SK-N-SH (cell line): Measurements from ENCODE around the gene PRSS23. TPM values are rescaled to one million over a fixed set of nuclear protein-coding genes. Genes with fewer than 3 reads are reported as not detected.

Experiments used
- CTCF ChIA-PET: fragments of 300-600, 350-600 bp; formaldehyde crosslinking; extraction: SDS; loops from one replicate; lab custom pipeline; 2021; lab: Yijun Ruan, JAX
- POLR2A ChIA-PET: fragments of 350-600 bp; sonication (Branson Sonifier 250); formaldehyde crosslinking; extraction: SDS; loops from one replicate; lab custom pipeline; 2020; ENCODE audit warnings: antibody characterized with exemption, inconsistent platforms; lab: Yijun Ruan, JAX
- DNase-seq: peaks from one replicate; pipeline ENCODE4 v3.0.0; 2012
- H2AFZ ChIP-seq: fragments of 200-600 bp; sonication (generic); 2 replicates; pipeline ENCODE4 v1.8.1; 2016; ENCODE audit warnings: antibody characterized with exemption, mild to moderate bottlenecking, low read depth
- H3F3A ChIP-seq: fragments of 200-600 bp; sonication (generic); replicated peaks from 2 replicates; pipeline ENCODE3; 2016; ENCODE audit warnings: antibody characterized with exemption, mild to moderate bottlenecking; ENCODE audit not compliant: insufficient read depth
- H3K27ac ChIP-seq, 2 experiments: fragments of 200-500 bp in 1 of 2; fragments of 200-600 bp in 1 of 2; sonication (Bioruptor generic) in 1 of 2; sonication (generic), shearing (Covaris generic) in 1 of 2; 2 replicates each; pipeline versions ENCODE4 v1.5.1 to v1.6.1; 2014 to 2016; ENCODE audit warnings: low read depth in 2 of 2, inconsistent platforms in 1 of 2, low read length in 1 of 2, mild to moderate bottlenecking in 1 of 2, mixed read lengths in 1 of 2
- H3K27me3 ChIP-seq: fragments of 200-600 bp; sonication (generic), shearing (Covaris generic); 2 replicates; pipeline ENCODE4 v1.6.1; 2016; ENCODE audit warnings: mixed run types; ENCODE audit not compliant: insufficient read depth
- H3K36me3 ChIP-seq, 2 experiments: fragments of 200-500 bp in 1 of 2; fragments of 200-600 bp in 1 of 2; sonication (Bioruptor generic) in 1 of 2; sonication (generic) in 1 of 2; replicated peaks in 1 of 2; 2 replicates each; pipeline versions ENCODE3 to v1.5.1; 2014 to 2016; ENCODE audit warnings: low read length in 1 of 2, mild to moderate bottlenecking in 1 of 2; ENCODE audit not compliant: insufficient read depth in 2 of 2, control insufficient read depth in 1 of 2
- H3K4me1 ChIP-seq, 2 experiments: fragments of 200-500 bp in 1 of 2; fragments of 200-600 bp in 1 of 2; sonication (Bioruptor generic) in 1 of 2; sonication (generic), shearing (Covaris generic) in 1 of 2; 2 replicates each; pipeline versions ENCODE4 v1.5.1 to v1.6.1; 2014 to 2016; ENCODE audit warnings: low read depth in 1 of 2, low read length in 1 of 2, mixed run types in 1 of 2; ENCODE audit not compliant: insufficient read depth in 2 of 2, control insufficient read depth in 1 of 2
- H3K4me2 ChIP-seq: fragments of 200-600 bp; sonication (generic), shearing (Covaris generic); 2 replicates; pipeline ENCODE4 v1.6.1; 2017; ENCODE audit warnings: mixed run types
- H3K4me3 ChIP-seq, 2 experiments: fragments of 200-500 bp in 1 of 2; fragments of 200-600 bp in 1 of 2; sonication (Bioruptor generic) in 1 of 2; sonication (generic), shearing (Covaris generic) in 1 of 2; 2 replicates each; pipeline versions ENCODE4 v1.5.1 to v1.8.1; 2014 to 2016; ENCODE audit warnings: low read depth in 2 of 2, inconsistent platforms in 1 of 2, low read length in 1 of 2, mild to moderate bottlenecking in 1 of 2, mixed read lengths in 1 of 2, moderate library complexity in 1 of 2
- H3K79me2 ChIP-seq: fragments of 200-600 bp; sonication (generic); 2 replicates; pipeline ENCODE4 v1.8.1; 2017; ENCODE audit warnings: mild to moderate bottlenecking; ENCODE audit not compliant: insufficient read depth
- H3K9ac ChIP-seq: fragments of 200-600 bp; sonication (generic); 2 replicates; pipeline ENCODE4 v1.6.1; 2017; ENCODE audit warnings: mixed run types
- H3K9me2 ChIP-seq: fragments of 200-600 bp; sonication (generic); 2 replicates; pipeline ENCODE4 v1.6.1; 2017; ENCODE audit warnings: mixed run types
- H3K9me3 ChIP-seq: fragments of 200-600 bp; sonication (generic); 2 replicates; pipeline ENCODE4 v1.6.1; 2017; ENCODE audit warnings: mixed run types, mild to moderate bottlenecking, moderate library complexity
- H4K20me1 ChIP-seq: fragments of 200-600 bp; sonication (generic); 2 replicates; pipeline ENCODE4 v1.6.1; 2017; ENCODE audit warnings: mild to moderate bottlenecking, mixed run types; ENCODE audit not compliant: insufficient read depth
- ELF1 ChIP-seq: IDR thresholded peaks from 2 replicates; pipeline ENCODE4 v1.4.0; 2012
- EP300 ChIP-seq, 2 experiments: IDR thresholded peaks; 2 replicates each; pipeline versions ENCODE4 v1.4.0 to v1.6.1; 2012; ENCODE audit warnings: borderline replicate concordance in 1 of 2, low read depth in 1 of 2, low read length in 1 of 2
- FOSL2 ChIP-seq: IDR thresholded peaks from 2 replicates; pipeline ENCODE4 v1.4.0; 2012; ENCODE audit warnings: low read depth, mild to moderate bottlenecking, moderate library complexity, borderline replicate concordance
- FOXJ3 ChIP-seq: sonication (generic); formaldehyde crosslinking; IDR thresholded peaks from 2 replicates; pipeline ENCODE4 v1.5.1; 2020; ENCODE audit warnings: mild to moderate bottlenecking, missing genetic modification reagents
- MXI1 ChIP-seq: IDR thresholded peaks from 2 replicates; pipeline ENCODE4 v1.6.1; 2012; ENCODE audit warnings: mild to moderate bottlenecking, low read depth, low read length, improper control_type of control experiment
- NFIC ChIP-seq: IDR thresholded peaks from 2 replicates; pipeline ENCODE4 v1.4.0; 2012; ENCODE audit warnings: borderline replicate concordance
- NRF1 ChIP-seq: IDR thresholded peaks from 2 replicates; pipeline ENCODE4 v1.6.1; 2012; ENCODE audit warnings: low read depth, mild to moderate bottlenecking, low read length
- RCOR1 ChIP-seq: fragments of 150-350 bp; IDR thresholded peaks from 2 replicates; pipeline ENCODE4 v1.6.1; 2017; ENCODE audit warnings: antibody characterized with exemption, low read length
- RXRA ChIP-seq: IDR thresholded peaks from 2 replicates; pipeline ENCODE4 v1.4.0; 2012; ENCODE audit warnings: low read depth, mild to moderate bottlenecking, borderline replicate concordance
- SIN3A ChIP-seq: IDR thresholded peaks from 2 replicates; pipeline ENCODE4 v1.6.1; 2012; ENCODE audit warnings: low read depth, mild to moderate bottlenecking, low read length, moderate library complexity, borderline replicate concordance
- TAF1 ChIP-seq: IDR thresholded peaks from 2 replicates; pipeline ENCODE4 v1.6.1; 2012; ENCODE audit warnings: low read depth, mild to moderate bottlenecking, low read length, moderate library complexity, borderline replicate concordance
- TCF12 ChIP-seq: IDR thresholded peaks from 2 replicates; pipeline ENCODE4 v1.4.0; 2012
- YY1 ChIP-seq: IDR thresholded peaks from 2 replicates; pipeline ENCODE4 v1.4.0; 2012; ENCODE audit warnings: low read depth, mild to moderate bottlenecking
- WGBS: methylation state at CpG from one replicate; pipeline ENCODE4 v1.1.6; 2017; ENCODE audit warnings: low lambda C conversion rate; 5-methylcytosine and 5-hydroxymethylcytosine counted together
- polyA plus RNA-seq, 3 experiments: library from polyadenylated mRNA; depleted of rRNA; stranded (reverse); fragments of >200 nt; gene quantifications; 2 replicates each; pipeline ENCODE4 v1.2.3, GENCODE V29; 2012
- TF ChIP-seq, protein P1 (sequence below): IDR thresholded peaks from 2 replicates; pipeline ENCODE4; 2012
- TF ChIP-seq, protein P2 (sequence below): fragments of 150-350 bp; IDR thresholded peaks from 2 replicates; pipeline ENCODE4 v1.6.1; 2017; ENCODE audit warnings: antibody characterized with exemption, low read length, low read depth, borderline replicate concordance
- TF ChIP-seq, protein P3 (sequence below): IDR thresholded peaks from 2 replicates; pipeline ENCODE4 v1.4.0; 2012; ENCODE audit warnings: low read depth, borderline replicate concordance

PRSS23 gene
- polyA plus RNA-seq, 1 of the 3 experiments (the other 2 are of a cell fraction): 326 TPM

DNA sequence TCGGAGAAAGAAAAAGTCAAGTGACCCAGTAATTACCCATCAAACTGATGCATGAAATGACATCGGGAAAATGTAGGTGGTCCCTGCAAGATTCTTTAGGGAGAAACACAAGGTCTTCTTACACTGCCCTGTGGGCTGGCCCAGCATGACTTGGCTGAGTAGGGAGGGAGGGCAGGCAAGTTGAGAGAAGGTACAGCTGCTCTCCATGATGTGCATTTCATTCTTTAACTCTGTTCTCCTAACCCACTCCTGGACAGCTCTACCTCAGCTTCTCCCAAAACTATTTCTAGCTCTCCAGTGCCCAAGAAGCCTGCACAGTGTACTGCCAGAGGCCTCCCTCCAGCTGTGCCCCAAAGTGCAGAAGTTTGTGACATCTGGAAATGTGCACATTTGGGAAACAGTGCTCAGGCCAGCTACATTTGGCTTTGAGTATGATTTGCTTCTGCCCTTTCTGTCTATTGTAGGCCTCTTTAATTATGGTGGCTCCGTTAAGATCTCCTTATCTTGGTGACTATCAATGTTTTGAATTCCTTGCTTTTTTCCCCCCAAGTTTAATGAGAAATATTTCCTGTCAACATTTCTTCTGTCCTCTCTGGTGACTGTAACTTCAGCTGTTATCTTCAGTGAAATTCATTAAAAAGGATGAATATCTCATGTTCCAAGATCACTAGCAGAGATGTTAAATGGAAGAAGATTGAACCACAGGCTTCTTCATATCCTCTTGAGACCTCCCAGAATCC lies 26.7 kb upstream of the PRSS23 start:
- no peaks in the 10 kb centered on the region for H3K79me2 ChIP-seq
- H3K27ac ChIP-seq: peak overlapping the region; percentile 40 to 44; a peak in 2 of 4 replicates
- no peak for DNase-seq
- peaks cover 23% of the 10 kb centered on the region for H3F3A ChIP-seq
- H3K9me3 ChIP-seq: no peaks in the 10 kb centered on the region
- H3K27me3 ChIP-seq: no peaks in the 10 kb centered on the region
- H3K9ac ChIP-seq: no peak overlapping the region
- H3K4me3 ChIP-seq: no peak overlapping the region
- H4K20me1 ChIP-seq: no peaks in the 10 kb centered on the region
- TF ChIP-seq EP300 (IDR thresholded peaks at IDR 0.05; ENCODE audit: borderline replicate concordance in 1 of 2, low read depth in 1 of 2, low read length in 1 of 2) (peak in 1 of 2 experiments; percentile 46; a peak in 1 of 4 replicates), TCF12 (peak; percentile 62), TAF1 (no peak)
- TF ChIP-seq, protein P1, sequence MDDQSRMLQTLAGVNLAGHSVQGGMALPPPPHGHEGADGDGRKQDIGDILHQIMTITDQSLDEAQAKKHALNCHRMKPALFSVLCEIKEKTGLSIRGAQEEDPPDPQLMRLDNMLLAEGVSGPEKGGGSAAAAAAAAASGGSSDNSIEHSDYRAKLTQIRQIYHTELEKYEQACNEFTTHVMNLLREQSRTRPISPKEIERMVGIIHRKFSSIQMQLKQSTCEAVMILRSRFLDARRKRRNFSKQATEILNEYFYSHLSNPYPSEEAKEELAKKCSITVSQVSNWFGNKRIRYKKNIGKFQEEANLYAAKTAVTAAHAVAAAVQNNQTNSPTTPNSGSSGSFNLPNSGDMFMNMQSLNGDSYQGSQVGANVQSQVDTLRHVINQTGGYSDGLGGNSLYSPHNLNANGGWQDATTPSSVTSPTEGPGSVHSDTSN: peak; percentile 54
- no peak overlapping the region for H2AFZ ChIP-seq
- no peaks in the 10 kb centered on the region for H3K36me3 ChIP-seq
- H3K9me2 ChIP-seq: no peaks in the 10 kb centered on the region
- 0 out of 2 replicates have a peak overlapping the region, but pooled peaks have one; percentile 13 for H3K4me2 ChIP-seq
- ChIA-PET CTCF (no interaction called here), POLR2A (no interaction called here)
- 60% methylated on average over 3 of the region's 3 CpGs for WGBS
- peaks cover 0 to 3% of the 10 kb centered on the region in 2 experiments; a peak in 3 of 4 replicates for H3K4me1 ChIP-seq

DNA sequence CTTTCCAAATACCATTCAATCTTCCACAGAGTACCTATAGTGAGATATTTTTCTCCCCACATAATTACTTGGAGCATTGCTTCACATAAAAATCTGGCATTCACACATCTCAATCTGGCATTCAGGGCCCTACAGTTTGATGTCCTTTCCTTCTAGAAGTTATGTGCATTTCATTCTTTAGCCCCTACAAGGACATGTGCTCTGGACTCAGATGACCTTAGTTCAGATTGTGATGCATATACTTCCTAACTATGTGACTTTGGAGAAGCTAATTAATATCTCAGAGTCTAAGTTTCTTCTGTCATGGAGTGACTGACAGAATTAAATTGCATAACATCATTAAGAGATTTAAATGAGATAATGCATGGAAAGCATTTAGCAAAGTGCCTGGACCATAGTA lies 25.9 kb upstream of the PRSS23 start:
- DNase-seq: no peak
- no peaks in the 10 kb centered on the region for H3K79me2 ChIP-seq
- H3K27ac ChIP-seq: peak overlapping the region; percentile 40 to 44; a peak in 2 of 4 replicates
- H3K36me3 ChIP-seq: no peaks in the 10 kb centered on the region
- no peaks in the 10 kb centered on the region for H4K20me1 ChIP-seq
- H3F3A ChIP-seq: peaks cover 23% of the 10 kb centered on the region
- H3K4me2 ChIP-seq: no peak overlapping the region
- POLR2A ChIA-PET: no interaction called here
- no peaks in the 10 kb centered on the region; a peak in 2 of 4 replicates for H3K4me1 ChIP-seq
- H3K9ac ChIP-seq: no peak overlapping the region
- CTCF ChIA-PET: no interaction called here
- no peak overlapping the region for H3K4me3 ChIP-seq
- H3K27me3 ChIP-seq: no peaks in the 10 kb centered on the region
- no peak overlapping the region for H2AFZ ChIP-seq
- no peaks in the 10 kb centered on the region for H3K9me3 ChIP-seq
- no peaks in the 10 kb centered on the region for H3K9me2 ChIP-seq
- TF ChIP-seq NFIC: no peak
- TF ChIP-seq SIN3A: no peak
- no peak for TF ChIP-seq RCOR1
- TF ChIP-seq NRF1: no peak
- TF ChIP-seq RXRA: no peak
- no peak for TF ChIP-seq YY1
- TF ChIP-seq MXI1: no peak

DNA sequence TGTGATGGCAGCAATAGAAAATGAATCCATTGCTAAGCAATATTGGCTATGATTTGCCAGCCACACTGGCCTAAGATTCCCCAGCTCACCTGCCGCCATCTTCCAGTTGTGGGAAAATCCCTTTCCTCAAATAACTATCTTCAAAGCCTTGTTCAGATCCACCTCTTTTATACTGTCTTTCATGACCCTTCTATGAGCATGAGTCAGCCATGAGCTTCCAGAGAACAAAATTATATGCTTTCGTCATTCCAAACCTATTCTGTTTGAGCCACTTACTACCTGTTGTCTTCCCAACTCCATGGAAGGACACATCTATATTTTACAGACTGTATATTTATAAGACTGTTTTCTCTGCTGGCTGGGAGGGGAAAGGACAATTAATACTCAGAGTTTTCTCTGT lies 25.0 kb upstream of the PRSS23 start:
- POLR2A ChIA-PET: no interaction called here
- Histone ChIP-seq H3K4me1 (no peaks in the 10 kb centered on the region; a peak in 2 of 4 replicates), H3K9me2 (no peaks in the 10 kb centered on the region), H4K20me1 (no peaks in the 10 kb centered on the region), H3K9ac (no peak overlapping the region), H3K79me2 (no peaks in the 10 kb centered on the region), H3K36me3 (no peaks in the 10 kb centered on the region), H2AFZ (no peak overlapping the region), H3K4me3 (no peak overlapping the region), H3K9me3 (no peaks in the 10 kb centered on the region), H3K27me3 (no peaks in the 10 kb centered on the region), H3K4me2 (no peak overlapping the region), H3F3A (peaks cover 23% of the 10 kb centered on the region), H3K27ac (no peak overlapping the region)
- no peak for DNase-seq
- CTCF ChIA-PET: interaction anchor here (0.7 to 1.2 kb wide), 2 partner anchors 10 to 152 kb away, joined by 3 to 4 read pairs; no protein-coding TSS in a partner anchor
- 92% methylated on average over 2 of the region's 2 CpGs for WGBS
- no peak for TF ChIP-seq FOSL2
- no peak for TF ChIP-seq NFIC
- TF ChIP-seq SIN3A: no peak
- no peak for TF ChIP-seq RCOR1
- TF ChIP-seq FOXJ3 (CRISPR knock-in tag): no peak
- TF ChIP-seq TCF12: no peak
- TF ChIP-seq, protein P2, sequence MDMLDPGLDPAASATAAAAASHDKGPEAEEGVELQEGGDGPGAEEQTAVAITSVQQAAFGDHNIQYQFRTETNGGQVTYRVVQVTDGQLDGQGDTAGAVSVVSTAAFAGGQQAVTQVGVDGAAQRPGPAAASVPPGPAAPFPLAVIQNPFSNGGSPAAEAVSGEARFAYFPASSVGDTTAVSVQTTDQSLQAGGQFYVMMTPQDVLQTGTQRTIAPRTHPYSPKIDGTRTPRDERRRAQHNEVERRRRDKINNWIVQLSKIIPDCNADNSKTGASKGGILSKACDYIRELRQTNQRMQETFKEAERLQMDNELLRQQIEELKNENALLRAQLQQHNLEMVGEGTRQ: no peak
- no peak for TF ChIP-seq ELF1
- TF ChIP-seq, protein P1: no peak
- TF ChIP-seq, protein P3, sequence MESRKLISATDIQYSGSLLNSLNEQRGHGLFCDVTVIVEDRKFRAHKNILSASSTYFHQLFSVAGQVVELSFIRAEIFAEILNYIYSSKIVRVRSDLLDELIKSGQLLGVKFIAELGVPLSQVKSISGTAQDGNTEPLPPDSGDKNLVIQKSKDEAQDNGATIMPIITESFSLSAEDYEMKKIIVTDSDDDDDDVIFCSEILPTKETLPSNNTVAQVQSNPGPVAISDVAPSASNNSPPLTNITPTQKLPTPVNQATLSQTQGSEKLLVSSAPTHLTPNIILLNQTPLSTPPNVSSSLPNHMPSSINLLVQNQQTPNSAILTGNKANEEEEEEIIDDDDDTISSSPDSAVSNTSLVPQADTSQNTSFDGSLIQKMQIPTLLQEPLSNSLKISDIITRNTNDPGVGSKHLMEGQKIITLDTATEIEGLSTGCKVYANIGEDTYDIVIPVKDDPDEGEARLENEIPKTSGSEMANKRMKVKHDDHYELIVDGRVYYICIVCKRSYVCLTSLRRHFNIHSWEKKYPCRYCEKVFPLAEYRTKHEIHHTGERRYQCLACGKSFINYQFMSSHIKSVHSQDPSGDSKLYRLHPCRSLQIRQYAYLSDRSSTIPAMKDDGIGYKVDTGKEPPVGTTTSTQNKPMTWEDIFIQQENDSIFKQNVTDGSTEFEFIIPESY: no peak
